ENCODE measurements around the gene NDUFA3.
"Not testable (repeated sequence)": the region's sequence is repeated elsewhere in the genome, so short reads cannot be mapped to it uniquely, and the experiment has no call there.

NDUFA3 gene

GRCh38 chr19:54077334-54077733, 25.3 kb upstream of the NDUFA3 start:
- TF ChIP-seq CTCF (IDR thresholded peaks at IDR 0.05; ENCODE audit: low read depth, low read length, missing control alignments), result no peak
- no peak for DNase-seq (ENCODE audit: low read depth)
- no peak overlapping the region for H3K4me3 ChIP-seq (ENCODE audit: low read depth, low read length)

GRCh38 chr19:54081032-54081431, 21.6 kb upstream of the NDUFA3 start, which contains the start of gene TARM1:
Gene TARM1 (minus strand): TSS chr19:54081365. CDS start chr19:54081340, 25 bp downstream.
- no peak for DNase-seq (ENCODE audit: low read depth)
- TF ChIP-seq CTCF (IDR thresholded peaks at IDR 0.05; ENCODE audit: low read depth, low read length, missing control alignments), result no peak
- no peak within 1 kb of the TSS for H3K4me3 ChIP-seq (ENCODE audit: low read depth, low read length)

- DNase-seq (ENCODE audit: low read depth), result no peak
- no peak for TF ChIP-seq CTCF (IDR thresholded peaks at IDR 0.05; ENCODE audit: low read depth, low read length, missing control alignments)
- H3K4me3 ChIP-seq (ENCODE audit: low read depth, low read length), result no peak overlapping the region
These were observed 18.2 kb upstream of the NDUFA3 start for GRCh38 chr19:54084410-54084809.

- H3K4me3 ChIP-seq (ENCODE audit: low read depth, low read length), result no peak overlapping the region
- no peak for TF ChIP-seq CTCF (IDR thresholded peaks at IDR 0.05; ENCODE audit: low read depth, low read length, missing control alignments)
- no peak for DNase-seq (ENCODE audit: low read depth)
These were observed 8.1 kb upstream of the NDUFA3 start for GRCh38 chr19:54094426-54095000.

- TF ChIP-seq CTCF (IDR thresholded peaks at IDR 0.05; ENCODE audit: low read depth, low read length, missing control alignments), result no peak
- no peak overlapping the region for H3K4me3 ChIP-seq (ENCODE audit: low read depth, low read length)
These were observed 7.4 kb upstream of the NDUFA3 start for GRCh38 chr19:54095136-54095858.

GRCh38 chr19:54095859-54096616, 6.6 kb upstream of the NDUFA3 start:
- H3K4me3 ChIP-seq (ENCODE audit: low read depth, low read length); DNase-seq (ENCODE audit: low read depth): not testable (repeated sequence)

More at GRCh38 chr19:54095136-54095858, 7.4 kb upstream of the NDUFA3 start:
- no peak for DNase-seq (ENCODE audit: low read depth)

GRCh38 chr19:54096617-54097106, 6.0 kb upstream of the NDUFA3 start:
- peak; percentile 10 for TF ChIP-seq CTCF (IDR thresholded peaks at IDR 0.05; ENCODE audit: low read depth, low read length, missing control alignments)
- no peak for DNase-seq (ENCODE audit: low read depth)
- H3K4me3 ChIP-seq (ENCODE audit: low read depth, low read length), result no peak overlapping the region

Data from GM12864 (cell line).